HG02678 (cell line): ENCODE measurements around the gene C1QTNF1.

Experiments used
- ATAC-seq: cut with Tn5 transposase; IDR thresholded peaks from one replicate; pipeline ENCODE4 v1.9.1; 2021; ENCODE audit warnings: mild to moderate bottlenecking, moderate library complexity; ENCODE audit not compliant: unreplicated experiment

C1QTNF1 gene

DNA sequence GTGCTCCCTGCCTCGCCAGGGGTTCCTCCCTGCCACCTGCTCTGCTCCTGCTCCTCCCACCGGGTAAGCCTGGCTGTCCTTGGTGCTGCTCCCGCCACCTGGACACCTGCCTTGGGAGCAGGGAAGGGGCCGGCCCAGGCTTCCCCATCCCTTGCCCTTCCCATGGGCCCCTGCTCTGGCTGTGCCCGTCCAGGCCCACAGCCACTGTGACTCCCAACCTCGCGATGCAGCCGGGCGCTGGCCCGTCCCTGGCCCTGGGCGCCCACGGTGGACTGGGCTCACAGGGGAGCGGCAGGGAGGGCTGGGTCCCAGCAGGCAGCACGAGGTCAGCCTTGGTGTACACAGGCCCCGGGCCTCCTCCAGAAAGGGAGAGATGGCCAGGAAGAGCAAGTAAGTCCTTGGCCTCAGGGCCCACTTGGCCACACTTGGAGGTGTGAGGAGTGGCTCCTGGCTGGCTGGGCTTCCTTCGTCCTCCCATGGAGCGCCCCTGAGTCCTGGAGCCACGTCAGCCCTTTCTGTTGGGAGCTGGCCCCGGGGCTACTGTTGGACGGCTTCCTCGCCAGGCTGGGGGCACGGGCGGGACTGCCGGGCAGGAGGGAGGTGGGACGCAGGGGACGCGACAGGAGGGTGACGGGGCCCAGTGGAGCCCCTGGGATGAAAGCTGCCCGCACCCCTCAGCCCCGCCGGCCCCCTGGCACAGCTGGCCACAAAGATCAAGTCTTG, 65.9 kb downstream of the C1QTNF1 start:
- no peak for ATAC-seq

GRCh38 chr17:79090443-79091225, 66.7 kb downstream of the C1QTNF1 start:
- ATAC-seq = no peak

DNA sequence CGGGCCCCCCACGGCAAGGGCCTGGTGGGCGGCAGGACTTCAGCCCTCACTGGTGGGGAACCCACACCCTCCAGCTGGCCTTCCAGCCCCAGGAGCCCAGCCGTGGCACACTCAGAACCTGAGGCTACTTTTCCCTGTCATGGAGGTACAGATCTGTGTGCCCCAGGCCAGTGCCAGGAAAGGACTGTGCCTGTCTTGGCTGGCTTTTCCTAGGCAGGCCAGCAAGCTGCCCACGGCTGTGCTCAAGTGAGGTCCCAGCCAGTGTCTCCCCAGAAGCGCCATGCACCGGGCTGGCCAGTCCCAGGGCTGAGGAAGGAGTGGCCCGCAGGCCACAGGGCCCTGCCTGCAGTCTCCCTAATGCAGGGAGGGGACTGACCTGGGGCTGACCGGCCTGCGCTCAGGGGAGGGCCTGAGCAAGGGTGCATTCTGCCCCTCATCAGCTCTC, 67.3 kb downstream of the C1QTNF1 start:
- ATAC-seq = no peak

DNA sequence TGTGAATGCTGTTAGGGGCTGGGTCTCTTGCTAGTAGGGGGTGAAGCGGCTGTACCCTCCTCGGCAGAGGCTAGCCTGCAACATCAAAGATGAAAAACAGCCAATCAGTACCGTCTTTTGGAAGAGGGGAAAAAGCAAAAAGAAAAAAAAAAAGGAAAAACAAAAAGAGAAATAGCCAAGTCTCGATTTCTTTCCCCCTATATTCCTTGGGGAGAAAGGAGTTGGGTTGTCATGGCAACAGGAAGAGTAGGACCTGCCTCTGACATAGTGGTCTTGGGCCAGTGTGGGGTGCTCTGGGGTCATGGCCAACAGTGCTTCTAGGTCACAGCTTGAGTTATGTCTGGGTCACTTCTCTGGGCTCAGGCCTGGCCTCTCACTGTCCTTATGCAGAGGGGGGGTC, 68.6 kb downstream of the C1QTNF1 start:
- no peak for ATAC-seq

- ATAC-seq = no peak
These were observed 69.3 kb downstream of the C1QTNF1 start for GRCh38 chr17:79093270-79093669.

GRCh38 chr17:79094261-79094660, 70.3 kb downstream of the C1QTNF1 start:
- no peak for ATAC-seq

GRCh38 chr17:79095345-79096055, 71.5 kb downstream of the C1QTNF1 start:
- ATAC-seq = no peak

DNA sequence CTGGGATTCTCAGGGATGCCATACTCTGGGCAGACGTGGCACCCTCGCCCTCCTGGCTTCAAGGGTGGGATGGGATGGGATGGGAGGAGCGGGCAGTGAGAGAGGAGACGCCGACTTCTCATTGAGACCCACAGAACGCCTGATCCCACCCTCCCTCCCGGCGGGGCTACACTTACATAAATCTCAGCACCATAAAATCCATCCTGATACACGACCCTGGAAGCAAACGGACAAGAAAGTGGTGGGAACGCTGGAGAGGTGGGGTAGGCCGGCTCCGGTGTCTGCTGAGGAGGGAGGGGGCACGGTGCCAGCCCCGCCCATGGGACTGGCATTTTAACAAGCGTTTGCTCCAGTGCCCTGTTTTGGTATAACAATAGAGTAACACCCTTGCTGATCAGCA, 72.5 kb downstream of the C1QTNF1 start:
- ATAC-seq = no peak

DNA sequence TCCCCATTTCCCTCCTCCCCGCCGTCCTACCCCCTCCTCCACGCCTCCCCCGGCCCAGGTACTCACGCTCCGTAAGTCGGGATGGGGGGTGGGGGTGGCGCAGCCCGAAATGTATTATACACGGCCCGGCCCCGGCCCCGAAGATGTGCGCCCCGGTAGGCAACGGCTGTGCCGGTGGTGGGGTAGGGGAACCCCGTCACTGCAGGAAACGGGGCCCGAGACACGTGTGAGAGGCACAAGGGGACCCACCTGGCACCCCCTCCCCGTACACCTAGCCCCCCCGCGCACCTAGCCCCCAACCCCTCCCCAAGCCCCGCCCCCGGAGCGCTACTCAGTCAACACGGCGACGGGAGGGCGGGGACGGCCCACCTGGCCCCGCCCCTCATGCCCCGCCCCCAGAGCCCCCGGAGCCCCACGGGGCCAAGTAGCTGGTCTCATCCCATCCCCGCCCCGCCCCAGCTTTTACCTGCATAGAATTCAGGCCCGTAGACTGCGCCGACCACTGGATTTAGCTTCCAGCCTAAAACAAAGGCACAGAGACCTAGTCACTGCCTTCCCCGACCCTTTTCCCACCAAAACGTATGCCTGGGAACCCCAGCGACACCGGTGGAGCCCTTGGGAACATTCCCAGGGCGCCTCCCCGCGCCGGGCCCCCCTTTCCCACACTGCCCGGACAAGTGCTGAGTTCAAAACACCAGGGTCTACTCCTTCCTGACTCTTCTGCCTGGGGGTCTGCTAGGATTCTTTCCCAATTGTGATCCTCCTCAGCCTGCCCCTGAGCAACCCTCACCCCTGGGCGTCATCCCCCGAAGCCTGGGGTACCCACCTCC, 73.5 kb downstream of the C1QTNF1 start:
- no peak for ATAC-seq

- no peak for ATAC-seq
These were observed 74.4 kb downstream of the C1QTNF1 start for GRCh38 chr17:79098282-79098867.
